Measurements from ENCODE around the gene SULF2. TPM values are rescaled to one million over a fixed set of nuclear protein-coding genes. Genes with fewer than 3 reads are reported as not detected.

SULF2 gene
- total RNA-seq, 4 donors from 2014 or later: 16.5 to 49.4 (median 31.1) TPM

DNA sequence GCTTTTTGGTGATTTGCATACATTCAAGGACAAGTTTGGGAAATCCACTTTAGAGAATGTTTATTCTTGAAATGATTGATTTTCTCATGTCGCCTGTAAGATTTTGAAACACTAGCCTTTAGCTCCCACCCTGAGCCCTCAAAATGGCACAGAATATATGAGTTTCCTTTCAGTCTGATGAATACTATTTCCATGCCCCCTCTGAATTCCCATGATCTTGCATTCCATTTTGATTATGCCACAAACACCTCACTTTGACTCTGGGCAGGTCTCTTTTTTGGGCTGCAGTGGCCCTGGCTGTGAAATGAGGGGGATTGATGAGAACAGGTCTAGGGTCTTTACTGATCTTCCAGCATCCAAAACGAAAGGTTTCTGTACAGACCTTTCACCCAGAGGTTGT is 50.4 kb downstream of the SULF2 start:
- TF ChIP-seq, protein P1, sequence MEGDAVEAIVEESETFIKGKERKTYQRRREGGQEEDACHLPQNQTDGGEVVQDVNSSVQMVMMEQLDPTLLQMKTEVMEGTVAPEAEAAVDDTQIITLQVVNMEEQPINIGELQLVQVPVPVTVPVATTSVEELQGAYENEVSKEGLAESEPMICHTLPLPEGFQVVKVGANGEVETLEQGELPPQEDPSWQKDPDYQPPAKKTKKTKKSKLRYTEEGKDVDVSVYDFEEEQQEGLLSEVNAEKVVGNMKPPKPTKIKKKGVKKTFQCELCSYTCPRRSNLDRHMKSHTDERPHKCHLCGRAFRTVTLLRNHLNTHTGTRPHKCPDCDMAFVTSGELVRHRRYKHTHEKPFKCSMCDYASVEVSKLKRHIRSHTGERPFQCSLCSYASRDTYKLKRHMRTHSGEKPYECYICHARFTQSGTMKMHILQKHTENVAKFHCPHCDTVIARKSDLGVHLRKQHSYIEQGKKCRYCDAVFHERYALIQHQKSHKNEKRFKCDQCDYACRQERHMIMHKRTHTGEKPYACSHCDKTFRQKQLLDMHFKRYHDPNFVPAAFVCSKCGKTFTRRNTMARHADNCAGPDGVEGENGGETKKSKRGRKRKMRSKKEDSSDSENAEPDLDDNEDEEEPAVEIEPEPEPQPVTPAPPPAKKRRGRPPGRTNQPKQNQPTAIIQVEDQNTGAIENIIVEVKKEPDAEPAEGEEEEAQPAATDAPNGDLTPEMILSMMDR (IDR thresholded peaks at IDR 0.05; ENCODE audit: low read depth): no peak

DNA sequence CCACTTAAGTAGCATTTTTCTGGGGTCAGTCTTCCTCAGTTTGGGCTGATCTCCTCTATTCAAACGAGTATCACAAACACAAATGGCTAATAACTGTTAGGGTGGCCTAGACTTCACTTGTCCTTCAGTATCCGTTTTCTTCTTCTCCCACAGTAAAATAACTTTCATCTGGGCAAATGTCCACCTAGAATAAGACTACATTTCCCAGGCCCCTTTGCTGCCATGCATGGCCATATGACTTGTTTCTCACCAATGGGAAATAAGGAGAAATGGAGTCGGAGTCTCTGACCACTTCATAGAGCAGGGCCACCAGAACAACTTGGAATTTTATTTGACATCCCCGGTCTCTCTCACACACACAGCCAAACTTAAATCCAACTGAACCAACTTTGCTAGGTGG is 51.4 kb downstream of the SULF2 start:
- TF ChIP-seq, protein P1 (IDR thresholded peaks at IDR 0.05; ENCODE audit: low read depth): no peak

DNA sequence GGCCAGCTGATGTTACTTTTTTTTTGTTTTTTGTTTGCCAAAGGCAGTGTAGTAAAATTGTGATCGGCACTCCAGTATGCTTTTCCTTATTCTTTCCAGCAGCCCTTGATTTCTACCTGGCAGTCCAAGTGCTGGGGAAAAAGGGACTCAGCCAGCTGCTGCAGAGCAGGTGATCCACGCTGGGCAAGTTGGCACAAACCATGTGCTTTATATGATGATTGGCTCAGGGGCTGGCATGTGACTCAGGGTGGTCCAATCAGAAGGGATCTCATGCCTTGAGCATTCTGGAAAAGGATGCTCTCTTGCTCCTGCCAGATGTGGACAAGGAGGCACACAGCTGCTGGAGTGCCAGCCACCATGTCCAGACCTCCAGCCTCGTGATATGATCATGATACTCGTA is 54.5 kb downstream of the SULF2 start:
- TF ChIP-seq, protein P1 (IDR thresholded peaks at IDR 0.05; ENCODE audit: low read depth): no peak

- TF ChIP-seq, protein P1 (IDR thresholded peaks at IDR 0.05; ENCODE audit: low read depth): no peak
Observed at GRCh38 chr20:47729472-47729871, 55.8 kb downstream of the SULF2 start.

GRCh38 chr20:47727909-47728361 is 57.3 kb downstream of the SULF2 start:
- TF ChIP-seq, protein P1 (IDR thresholded peaks at IDR 0.05; ENCODE audit: low read depth): no peak

GRCh38 chr20:47727170-47727880 is 58.0 kb downstream of the SULF2 start:
- TF ChIP-seq, protein P1 (IDR thresholded peaks at IDR 0.05; ENCODE audit: low read depth): no peak

DNA sequence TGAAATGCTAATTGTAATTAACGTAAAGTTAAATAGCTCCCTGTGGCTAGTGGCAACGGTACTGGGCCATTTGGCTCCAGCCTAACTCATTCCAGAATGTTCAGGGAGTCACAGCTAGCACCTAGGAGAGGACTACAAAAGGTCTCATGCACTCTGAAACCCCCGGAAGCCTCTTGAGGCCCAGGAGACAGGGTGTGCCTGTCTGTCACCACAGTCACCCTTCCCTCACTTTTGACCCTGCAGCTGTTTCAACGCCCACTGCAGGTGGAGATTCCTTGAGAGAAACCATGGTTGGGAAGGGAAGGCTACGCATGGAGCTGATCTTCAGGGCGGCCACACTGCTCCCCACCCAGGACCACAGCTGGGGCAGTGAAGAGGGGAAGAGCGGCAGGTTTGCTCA is 58.6 kb downstream of the SULF2 start:
- TF ChIP-seq, protein P1 (IDR thresholded peaks at IDR 0.05; ENCODE audit: low read depth): no peak

Data from subcutaneous adipose tissue (tissue), 4 donors.